Transverse colon (tissue), 3 donors: ENCODE measurements around the gene RASAL2.
"Not testable (repeated sequence)": the region's sequence is repeated elsewhere in the genome, so short reads cannot be mapped to it uniquely, and the experiment has no call there.

Experiments used
- POLR2A ChIP-seq: fragments of 450-650 bp; IDR thresholded peaks from one replicate; pipeline ENCODE4 v1.6.1; 2016; ENCODE audit warnings: antibody characterized with exemption, mild to moderate bottlenecking, moderate library complexity
- TF ChIP-seq, protein P1 (sequence below), 5 experiments: fragments of 200-600 bp in 3 of 5; fragments of 450-650 bp in 2 of 5; sonication (generic) in 3 of 5; IDR thresholded peaks; 1 replicate in 2 of 5; 2 replicates in 3 of 5; pipeline ENCODE4 v1.5.1; 2016 to 2017; ENCODE audit warnings: antibody characterized with exemption in 5 of 5, inconsistent platforms in 3 of 5, mild to moderate bottlenecking in 2 of 5, moderate library complexity in 1 of 5

DNA sequence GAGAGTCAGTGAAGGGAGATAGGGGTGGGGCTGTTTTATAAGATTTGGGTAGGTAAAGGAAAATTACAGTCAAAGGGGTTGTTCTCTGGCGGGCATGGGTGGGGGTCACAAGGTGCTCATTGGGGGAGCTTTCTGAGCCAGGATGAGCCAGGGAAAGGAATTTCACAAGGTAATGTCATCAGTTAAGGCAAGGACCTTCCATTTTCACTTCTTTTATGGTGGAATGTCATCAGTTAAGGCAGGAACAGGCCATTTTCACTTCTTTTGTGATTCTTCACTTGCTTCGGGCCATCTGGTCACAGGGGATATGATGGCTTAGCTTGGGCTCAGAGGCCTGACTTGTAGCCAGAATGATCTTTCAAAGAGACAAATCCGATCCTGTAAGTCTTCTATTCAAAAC, 159.7 kb downstream of the RASAL2 start:
- TF ChIP-seq, protein P1, sequence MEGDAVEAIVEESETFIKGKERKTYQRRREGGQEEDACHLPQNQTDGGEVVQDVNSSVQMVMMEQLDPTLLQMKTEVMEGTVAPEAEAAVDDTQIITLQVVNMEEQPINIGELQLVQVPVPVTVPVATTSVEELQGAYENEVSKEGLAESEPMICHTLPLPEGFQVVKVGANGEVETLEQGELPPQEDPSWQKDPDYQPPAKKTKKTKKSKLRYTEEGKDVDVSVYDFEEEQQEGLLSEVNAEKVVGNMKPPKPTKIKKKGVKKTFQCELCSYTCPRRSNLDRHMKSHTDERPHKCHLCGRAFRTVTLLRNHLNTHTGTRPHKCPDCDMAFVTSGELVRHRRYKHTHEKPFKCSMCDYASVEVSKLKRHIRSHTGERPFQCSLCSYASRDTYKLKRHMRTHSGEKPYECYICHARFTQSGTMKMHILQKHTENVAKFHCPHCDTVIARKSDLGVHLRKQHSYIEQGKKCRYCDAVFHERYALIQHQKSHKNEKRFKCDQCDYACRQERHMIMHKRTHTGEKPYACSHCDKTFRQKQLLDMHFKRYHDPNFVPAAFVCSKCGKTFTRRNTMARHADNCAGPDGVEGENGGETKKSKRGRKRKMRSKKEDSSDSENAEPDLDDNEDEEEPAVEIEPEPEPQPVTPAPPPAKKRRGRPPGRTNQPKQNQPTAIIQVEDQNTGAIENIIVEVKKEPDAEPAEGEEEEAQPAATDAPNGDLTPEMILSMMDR (IDR thresholded peaks at IDR 0.05) = not testable (repeated sequence)
- not testable (repeated sequence) for TF ChIP-seq POLR2A
